Suprapubic skin (tissue), 4 donors: Measurements from ENCODE around the gene SEMA3D.

Experiments used
- EP300 ChIP-seq: sonication (generic); formaldehyde crosslinking; IDR thresholded peaks from one replicate; pipeline ENCODE4 v1.6.1; 2017; ENCODE audit warnings: antibody characterized with exemption
- POLR2A ChIP-seq, 2 donors: fragments of 450-650 bp; IDR thresholded peaks; one replicate each; pipeline ENCODE4 v1.6.1; 2017; ENCODE audit warnings: antibody characterized with exemption in 2 of 2, mild to moderate bottlenecking in 2 of 2, moderate library complexity in 2 of 2
- POLR2AphosphoS5 ChIP-seq, 3 donors: sonication (generic); formaldehyde crosslinking; IDR thresholded peaks; one replicate each; pipeline ENCODE4 v1.6.1; 2017; ENCODE audit warnings: antibody characterized with exemption in 3 of 3
- TF ChIP-seq, protein P1 (sequence below), 2 donors: fragments of 200-600 bp in 1 of 2; fragments of 450-650 bp in 1 of 2; sonication (generic) in 1 of 2; IDR thresholded peaks; one replicate each; pipeline ENCODE4 v1.5.1; 2016 to 2019; ENCODE audit warnings: antibody characterized with exemption in 2 of 2, mild to moderate bottlenecking in 1 of 2, moderate library complexity in 1 of 2

GRCh38 chr7:85222522-85222921 is 35.7 kb upstream of the SEMA3D start:
- TF ChIP-seq POLR2A (IDR thresholded peaks at IDR 0.05): no peak
- TF ChIP-seq, protein P1, sequence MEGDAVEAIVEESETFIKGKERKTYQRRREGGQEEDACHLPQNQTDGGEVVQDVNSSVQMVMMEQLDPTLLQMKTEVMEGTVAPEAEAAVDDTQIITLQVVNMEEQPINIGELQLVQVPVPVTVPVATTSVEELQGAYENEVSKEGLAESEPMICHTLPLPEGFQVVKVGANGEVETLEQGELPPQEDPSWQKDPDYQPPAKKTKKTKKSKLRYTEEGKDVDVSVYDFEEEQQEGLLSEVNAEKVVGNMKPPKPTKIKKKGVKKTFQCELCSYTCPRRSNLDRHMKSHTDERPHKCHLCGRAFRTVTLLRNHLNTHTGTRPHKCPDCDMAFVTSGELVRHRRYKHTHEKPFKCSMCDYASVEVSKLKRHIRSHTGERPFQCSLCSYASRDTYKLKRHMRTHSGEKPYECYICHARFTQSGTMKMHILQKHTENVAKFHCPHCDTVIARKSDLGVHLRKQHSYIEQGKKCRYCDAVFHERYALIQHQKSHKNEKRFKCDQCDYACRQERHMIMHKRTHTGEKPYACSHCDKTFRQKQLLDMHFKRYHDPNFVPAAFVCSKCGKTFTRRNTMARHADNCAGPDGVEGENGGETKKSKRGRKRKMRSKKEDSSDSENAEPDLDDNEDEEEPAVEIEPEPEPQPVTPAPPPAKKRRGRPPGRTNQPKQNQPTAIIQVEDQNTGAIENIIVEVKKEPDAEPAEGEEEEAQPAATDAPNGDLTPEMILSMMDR (IDR thresholded peaks at IDR 0.05): no peak
- no peak for TF ChIP-seq EP300
- no peak for TF ChIP-seq POLR2AphosphoS5 (IDR thresholded peaks at IDR 0.05)
